A549 (cell line): ENCODE data around the gene ANTXR1.

Source experiments
- EP300 ChIP-seq, 2 experiments: fragments of >200 bp; sonication (Bioruptor Twin); formaldehyde crosslinking; IDR thresholded peaks; 2 replicates in 1 of 2; 3 replicates in 1 of 2; pipeline ENCODE4 v1.6.1; 2016 to 2017
- HDAC2 ChIP-seq: fragments of 200-600 bp; sonication (generic); IDR thresholded peaks from 2 replicates; pipeline ENCODE4 v1.6.1; 2016
- POLR2A ChIP-seq: IDR thresholded peaks from 2 replicates; pipeline ENCODE4 v1.6.1; 2012; ENCODE audit warnings: mild to moderate bottlenecking, low read length
- RAD21 ChIP-seq, 2 experiments: fragments of >200 bp in 1 of 2; sonication (Bioruptor Twin) in 1 of 2; formaldehyde crosslinking in 1 of 2; IDR thresholded peaks in 1 of 2; conservative IDR thresholded peaks in 1 of 2; 2 replicates in 1 of 2; 3 replicates in 1 of 2; pipeline ENCODE4 v1.6.1; 2012 to 2018; ENCODE audit warnings: inconsistent platforms in 1 of 2
- ZNF302 ChIP-seq: fragments of 250-450 bp; sonication (Bioruptor Pico); IDR thresholded peaks from 2 replicates; pipeline ENCODE4 v1.9.0; 2021; ENCODE audit warnings: inconsistent platforms, mild to moderate bottlenecking, moderate library complexity
- TF ChIP-seq, protein P1 (sequence below): fragments of >200 bp; sonication (Bioruptor Twin); formaldehyde crosslinking; IDR thresholded peaks from 3 replicates; pipeline ENCODE4 v1.5.1; 2016
- TF ChIP-seq, protein P2 (sequence below): fragments of 150-350 bp; IDR thresholded peaks from 2 replicates; pipeline ENCODE4 v1.6.1; 2014; ENCODE audit warnings: low read depth, mild to moderate bottlenecking, low read length
- TF ChIP-seq, protein P3 (sequence below): IDR thresholded peaks from 2 replicates; pipeline ENCODE4 v1.6.1; 2012
- TF ChIP-seq, protein P4 (sequence below): IDR thresholded peaks from 2 replicates; pipeline ENCODE4 v1.6.1; 2012; ENCODE audit warnings: low read depth, borderline replicate concordance
- TF ChIP-seq, protein P5 (sequence below): IDR thresholded peaks from 2 replicates; pipeline ENCODE4 v1.6.1; 2012

DNA sequence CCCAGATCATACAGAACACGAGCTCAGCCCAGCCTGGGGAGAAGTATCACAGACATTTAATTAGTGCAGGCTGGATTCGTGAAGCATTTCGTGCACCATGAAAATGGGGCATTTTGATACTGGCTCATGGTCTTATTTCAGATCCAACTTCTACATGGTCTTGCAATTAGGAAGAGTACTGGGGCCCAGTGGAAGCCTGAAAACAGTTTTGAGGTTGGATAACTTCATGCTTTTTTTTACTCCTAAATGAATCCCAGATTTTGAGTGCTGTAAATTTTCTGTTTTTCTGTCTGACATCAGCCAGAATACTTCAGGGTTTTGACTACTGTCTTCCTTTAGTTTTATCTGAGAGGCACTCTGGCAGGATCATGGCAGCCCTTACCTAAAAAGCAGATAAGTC is 213.9 kb downstream of the ANTXR1 start:
- TF ChIP-seq RAD21 (conservative IDR thresholded peaks at IDR 0.05 in 1 of 2, IDR thresholded peaks at IDR 0.05 in 1 of 2): no peak
- TF ChIP-seq, protein P1, sequence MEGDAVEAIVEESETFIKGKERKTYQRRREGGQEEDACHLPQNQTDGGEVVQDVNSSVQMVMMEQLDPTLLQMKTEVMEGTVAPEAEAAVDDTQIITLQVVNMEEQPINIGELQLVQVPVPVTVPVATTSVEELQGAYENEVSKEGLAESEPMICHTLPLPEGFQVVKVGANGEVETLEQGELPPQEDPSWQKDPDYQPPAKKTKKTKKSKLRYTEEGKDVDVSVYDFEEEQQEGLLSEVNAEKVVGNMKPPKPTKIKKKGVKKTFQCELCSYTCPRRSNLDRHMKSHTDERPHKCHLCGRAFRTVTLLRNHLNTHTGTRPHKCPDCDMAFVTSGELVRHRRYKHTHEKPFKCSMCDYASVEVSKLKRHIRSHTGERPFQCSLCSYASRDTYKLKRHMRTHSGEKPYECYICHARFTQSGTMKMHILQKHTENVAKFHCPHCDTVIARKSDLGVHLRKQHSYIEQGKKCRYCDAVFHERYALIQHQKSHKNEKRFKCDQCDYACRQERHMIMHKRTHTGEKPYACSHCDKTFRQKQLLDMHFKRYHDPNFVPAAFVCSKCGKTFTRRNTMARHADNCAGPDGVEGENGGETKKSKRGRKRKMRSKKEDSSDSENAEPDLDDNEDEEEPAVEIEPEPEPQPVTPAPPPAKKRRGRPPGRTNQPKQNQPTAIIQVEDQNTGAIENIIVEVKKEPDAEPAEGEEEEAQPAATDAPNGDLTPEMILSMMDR: no peak
- TF ChIP-seq POLR2A: no peak
- TF ChIP-seq, protein P2, sequence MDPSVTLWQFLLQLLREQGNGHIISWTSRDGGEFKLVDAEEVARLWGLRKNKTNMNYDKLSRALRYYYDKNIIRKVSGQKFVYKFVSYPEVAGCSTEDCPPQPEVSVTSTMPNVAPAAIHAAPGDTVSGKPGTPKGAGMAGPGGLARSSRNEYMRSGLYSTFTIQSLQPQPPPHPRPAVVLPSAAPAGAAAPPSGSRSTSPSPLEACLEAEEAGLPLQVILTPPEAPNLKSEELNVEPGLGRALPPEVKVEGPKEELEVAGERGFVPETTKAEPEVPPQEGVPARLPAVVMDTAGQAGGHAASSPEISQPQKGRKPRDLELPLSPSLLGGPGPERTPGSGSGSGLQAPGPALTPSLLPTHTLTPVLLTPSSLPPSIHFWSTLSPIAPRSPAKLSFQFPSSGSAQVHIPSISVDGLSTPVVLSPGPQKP: no peak
- TF ChIP-seq ZNF302 (CRISPR knock-in tag): no peak
- TF ChIP-seq, protein P3, sequence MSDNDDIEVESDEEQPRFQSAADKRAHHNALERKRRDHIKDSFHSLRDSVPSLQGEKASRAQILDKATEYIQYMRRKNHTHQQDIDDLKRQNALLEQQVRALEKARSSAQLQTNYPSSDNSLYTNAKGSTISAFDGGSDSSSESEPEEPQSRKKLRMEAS: no peak
- TF ChIP-seq, protein P4, sequence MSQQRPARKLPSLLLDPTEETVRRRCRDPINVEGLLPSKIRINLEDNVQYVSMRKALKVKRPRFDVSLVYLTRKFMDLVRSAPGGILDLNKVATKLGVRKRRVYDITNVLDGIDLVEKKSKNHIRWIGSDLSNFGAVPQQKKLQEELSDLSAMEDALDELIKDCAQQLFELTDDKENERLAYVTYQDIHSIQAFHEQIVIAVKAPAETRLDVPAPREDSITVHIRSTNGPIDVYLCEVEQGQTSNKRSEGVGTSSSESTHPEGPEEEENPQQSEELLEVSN: no peak
- TF ChIP-seq EP300 (IDR thresholded peaks at IDR 0.05): no peak
- TF ChIP-seq HDAC2: no peak
- TF ChIP-seq, protein P5, sequence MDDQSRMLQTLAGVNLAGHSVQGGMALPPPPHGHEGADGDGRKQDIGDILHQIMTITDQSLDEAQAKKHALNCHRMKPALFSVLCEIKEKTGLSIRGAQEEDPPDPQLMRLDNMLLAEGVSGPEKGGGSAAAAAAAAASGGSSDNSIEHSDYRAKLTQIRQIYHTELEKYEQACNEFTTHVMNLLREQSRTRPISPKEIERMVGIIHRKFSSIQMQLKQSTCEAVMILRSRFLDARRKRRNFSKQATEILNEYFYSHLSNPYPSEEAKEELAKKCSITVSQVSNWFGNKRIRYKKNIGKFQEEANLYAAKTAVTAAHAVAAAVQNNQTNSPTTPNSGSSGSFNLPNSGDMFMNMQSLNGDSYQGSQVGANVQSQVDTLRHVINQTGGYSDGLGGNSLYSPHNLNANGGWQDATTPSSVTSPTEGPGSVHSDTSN: no peak
